GM12864 (cell line): Measurements from ENCODE around the gene SELENOW.
"Not testable (repeated sequence)": the region's sequence is repeated elsewhere in the genome, so short reads cannot be mapped to it uniquely, and the experiment has no call there.

Source experiments
- DNase-seq: peaks from one replicate; pipeline ENCODE4 v3.0.0-alpha.2; 2011; ENCODE audit warnings: low read depth
- H3K4me3 ChIP-seq: 2 replicates; pipeline ENCODE4 v1.5.1; 2011; ENCODE audit warnings: mild to moderate bottlenecking, low read depth, low read length, control low read depth
- TF ChIP-seq, protein P1 (sequence below): IDR thresholded peaks from 2 replicates; pipeline ENCODE4 v1.5.1; 2011; ENCODE audit warnings: low read depth, mild to moderate bottlenecking, moderate library complexity, low read length, control low read depth, inconsistent platforms; ENCODE audit errors: missing control alignments

Gene SELENOW

DNA sequence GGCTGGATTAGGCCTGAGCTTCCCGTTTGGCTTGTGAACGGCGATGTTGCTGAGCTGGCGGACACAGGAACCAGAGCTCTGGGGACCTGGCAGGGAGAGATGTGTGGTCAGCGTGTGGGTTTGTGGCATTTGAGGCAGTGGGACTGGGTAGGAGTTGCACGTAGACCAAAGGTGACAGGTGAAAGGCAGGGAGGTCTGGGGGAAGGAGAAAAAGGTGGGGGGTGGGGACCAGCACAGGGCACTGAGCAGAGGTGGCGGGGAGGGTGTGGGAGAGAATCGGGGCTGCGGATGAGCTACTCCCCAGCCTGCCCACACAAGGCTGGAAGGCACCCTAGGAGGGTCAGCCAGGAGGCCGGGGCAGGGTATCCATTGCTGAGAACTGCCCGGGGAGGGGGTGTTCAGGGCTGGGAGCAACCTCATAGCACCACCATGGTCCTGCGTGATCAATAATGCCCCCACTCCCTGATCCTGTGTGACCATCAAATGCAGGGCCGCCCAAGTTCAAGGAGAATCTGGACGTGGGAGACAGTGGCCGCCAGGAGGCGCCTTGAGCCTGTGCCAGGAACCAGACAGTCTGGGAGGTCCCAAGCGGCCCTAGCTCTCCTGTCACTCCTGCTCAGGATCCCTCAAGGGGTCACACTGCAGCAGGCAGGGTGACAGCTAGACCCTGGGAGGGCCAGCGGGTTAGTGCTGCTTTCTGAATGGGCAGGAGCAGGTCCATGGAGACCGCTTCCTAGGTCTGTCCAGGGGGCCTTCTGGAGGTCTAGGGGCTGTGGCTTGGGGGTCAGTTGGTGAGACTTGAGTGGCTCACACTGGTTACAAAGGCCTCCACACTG lies 12.8 kb upstream of the SELENOW start:
- no peak overlapping the region for H3K4me3 ChIP-seq
- TF ChIP-seq, protein P1, sequence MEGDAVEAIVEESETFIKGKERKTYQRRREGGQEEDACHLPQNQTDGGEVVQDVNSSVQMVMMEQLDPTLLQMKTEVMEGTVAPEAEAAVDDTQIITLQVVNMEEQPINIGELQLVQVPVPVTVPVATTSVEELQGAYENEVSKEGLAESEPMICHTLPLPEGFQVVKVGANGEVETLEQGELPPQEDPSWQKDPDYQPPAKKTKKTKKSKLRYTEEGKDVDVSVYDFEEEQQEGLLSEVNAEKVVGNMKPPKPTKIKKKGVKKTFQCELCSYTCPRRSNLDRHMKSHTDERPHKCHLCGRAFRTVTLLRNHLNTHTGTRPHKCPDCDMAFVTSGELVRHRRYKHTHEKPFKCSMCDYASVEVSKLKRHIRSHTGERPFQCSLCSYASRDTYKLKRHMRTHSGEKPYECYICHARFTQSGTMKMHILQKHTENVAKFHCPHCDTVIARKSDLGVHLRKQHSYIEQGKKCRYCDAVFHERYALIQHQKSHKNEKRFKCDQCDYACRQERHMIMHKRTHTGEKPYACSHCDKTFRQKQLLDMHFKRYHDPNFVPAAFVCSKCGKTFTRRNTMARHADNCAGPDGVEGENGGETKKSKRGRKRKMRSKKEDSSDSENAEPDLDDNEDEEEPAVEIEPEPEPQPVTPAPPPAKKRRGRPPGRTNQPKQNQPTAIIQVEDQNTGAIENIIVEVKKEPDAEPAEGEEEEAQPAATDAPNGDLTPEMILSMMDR: peak; percentile 86
- DNase-seq: no peak

DNA sequence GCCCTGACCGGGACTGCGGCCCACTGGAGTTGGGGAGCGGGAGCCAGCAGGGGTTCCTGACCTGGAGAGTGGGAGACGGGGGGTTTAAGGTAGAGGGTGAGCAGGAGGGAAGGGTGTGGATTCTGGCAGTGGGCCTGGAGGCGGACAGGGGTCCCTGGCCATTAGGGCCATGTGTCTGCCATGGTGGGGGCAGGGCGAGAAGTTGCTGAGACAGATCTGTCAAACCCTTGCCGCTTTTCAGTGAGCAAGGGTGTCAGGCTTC lies 12.2 kb upstream of the SELENOW start:
- TF ChIP-seq, protein P1: no peak
- no peak overlapping the region for H3K4me3 ChIP-seq
- no peak for DNase-seq

- no peak overlapping the region for H3K4me3 ChIP-seq
- TF ChIP-seq, protein P1: no peak
- no peak for DNase-seq
These were observed 11.8 kb upstream of the SELENOW start for GRCh38 chr19:47766670-47767069.

DNA sequence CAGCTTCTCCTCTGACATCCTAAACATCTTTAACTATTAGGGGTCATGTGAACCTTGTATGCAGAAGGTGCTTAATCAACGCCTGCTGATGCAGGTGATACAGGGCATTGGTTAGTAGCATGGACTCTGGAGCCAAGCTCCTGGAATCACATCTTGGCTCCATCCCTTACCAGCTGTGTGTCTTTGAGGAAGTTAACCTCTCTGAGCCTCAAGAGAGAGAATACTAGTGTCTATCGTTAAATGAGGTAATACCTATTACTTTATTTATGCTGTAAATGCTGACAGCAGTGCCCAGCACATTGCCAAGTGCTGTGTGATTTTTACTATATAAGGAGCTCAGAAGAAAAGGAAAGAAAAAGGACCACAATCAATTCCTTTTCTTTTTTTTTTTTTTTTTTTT lies 11.2 kb upstream of the SELENOW start:
- TF ChIP-seq, protein P1: no peak
- DNase-seq: no peak
- H3K4me3 ChIP-seq: no peak overlapping the region

- TF ChIP-seq, protein P1: no peak
- no peak for DNase-seq
- no peak overlapping the region for H3K4me3 ChIP-seq
These were observed 9.9 kb upstream of the SELENOW start for GRCh38 chr19:47768604-47769003.

DNA sequence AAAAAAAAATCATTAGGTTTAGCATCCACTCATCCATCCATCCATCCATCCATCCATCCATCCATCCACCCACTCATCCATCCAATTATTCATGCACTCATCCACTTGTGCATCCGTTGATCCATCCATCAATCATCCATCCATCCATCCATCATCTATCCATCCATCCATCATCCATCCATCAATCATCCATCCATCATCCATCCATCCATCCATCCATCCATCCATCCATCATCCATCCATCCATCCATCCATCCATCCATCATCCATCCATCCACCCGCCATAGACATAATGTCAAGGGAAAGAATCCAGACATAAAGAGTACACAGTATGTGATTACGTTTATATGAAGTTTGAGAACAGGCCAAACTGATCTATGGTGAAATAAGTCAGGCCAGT lies 9.0 kb upstream of the SELENOW start:
- TF ChIP-seq, protein P1: no peak
- no peak overlapping the region for H3K4me3 ChIP-seq
- no peak for DNase-seq

- DNase-seq, H3K4me3 ChIP-seq: not testable (repeated sequence)
These were observed 7.2 kb upstream of the SELENOW start for GRCh38 chr19:47771291-47771690.
